GM10847 (cell line): ENCODE measurements around the gene DRD1.

Experiments
- POLR2A ChIP-seq: IDR thresholded peaks from 2 replicates; pipeline ENCODE4 v1.6.1; 2011; ENCODE audit not compliant: insufficient read length; ENCODE audit errors: extremely low read depth

DRD1 gene

GRCh38 chr5:175457466-175457865, 13.5 kb upstream of the DRD1 start:
- no peak for TF ChIP-seq POLR2A

GRCh38 chr5:175456105-175456742, 12.2 kb upstream of the DRD1 start:
- no peak for TF ChIP-seq POLR2A

GRCh38 chr5:175452166-175452565, 8.2 kb upstream of the DRD1 start:
- no peak for TF ChIP-seq POLR2A

GRCh38 chr5:175448276-175448675, 4.3 kb upstream of the DRD1 start:
- no peak for TF ChIP-seq POLR2A

- TF ChIP-seq POLR2A, result no peak
Measured at GRCh38 chr5:175447571-175447970, 3.6 kb upstream of the DRD1 start.

- TF ChIP-seq POLR2A, result no peak
Measured at GRCh38 chr5:175444905-175445456, 999 bp upstream of the DRD1 start.

GRCh38 chr5:175443514-175444059, 395 bp downstream of the DRD1 start:
- no peak for TF ChIP-seq POLR2A

- TF ChIP-seq POLR2A, result no peak
Measured at GRCh38 chr5:175438234-175438857, 5.6 kb downstream of the DRD1 start.

GRCh38 chr5:175436359-175436758, 7.6 kb downstream of the DRD1 start:
- TF ChIP-seq POLR2A, result no peak

GRCh38 chr5:175434800-175435199, 9.2 kb downstream of the DRD1 start:
- TF ChIP-seq POLR2A, result no peak

GRCh38 chr5:175427762-175428161, 16.2 kb downstream of the DRD1 start:
- no peak for TF ChIP-seq POLR2A

- TF ChIP-seq POLR2A, result no peak
Measured at GRCh38 chr5:175422058-175422457, 21.9 kb downstream of the DRD1 start.

- TF ChIP-seq POLR2A, result no peak
Measured at GRCh38 chr5:175420383-175420782, 23.6 kb downstream of the DRD1 start.

- TF ChIP-seq POLR2A, result no peak
Measured at GRCh38 chr5:175418251-175418650, 25.7 kb downstream of the DRD1 start.

- no peak for TF ChIP-seq POLR2A
Measured at GRCh38 chr5:175417384-175417783, 26.6 kb downstream of the DRD1 start.

- no peak for TF ChIP-seq POLR2A
Measured at GRCh38 chr5:175415303-175415702, 28.7 kb downstream of the DRD1 start.
